ENCODE data around the gene ARPC1A.

DNA sequence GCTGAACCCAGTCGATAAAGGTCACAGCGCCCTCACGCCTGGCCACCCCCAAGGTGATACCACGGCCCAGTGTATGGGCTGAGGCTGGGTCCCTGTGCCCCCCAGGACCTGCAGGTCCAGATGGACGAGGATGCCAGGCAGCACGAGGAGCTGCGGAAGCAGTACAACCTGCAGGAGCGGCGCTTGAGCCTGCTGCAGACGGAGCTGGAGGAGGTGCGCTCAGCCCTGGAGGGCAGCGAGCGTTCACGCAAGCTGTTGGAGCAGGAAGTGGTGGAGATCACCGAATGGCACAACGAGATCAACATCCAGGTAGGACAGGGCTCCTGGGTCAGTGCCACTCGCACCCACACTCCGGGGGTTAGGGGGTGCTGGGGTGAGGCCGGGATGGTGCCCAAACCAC lies 24.2 kb upstream of the ARPC1A start:
- TF ChIP-seq, protein P1, sequence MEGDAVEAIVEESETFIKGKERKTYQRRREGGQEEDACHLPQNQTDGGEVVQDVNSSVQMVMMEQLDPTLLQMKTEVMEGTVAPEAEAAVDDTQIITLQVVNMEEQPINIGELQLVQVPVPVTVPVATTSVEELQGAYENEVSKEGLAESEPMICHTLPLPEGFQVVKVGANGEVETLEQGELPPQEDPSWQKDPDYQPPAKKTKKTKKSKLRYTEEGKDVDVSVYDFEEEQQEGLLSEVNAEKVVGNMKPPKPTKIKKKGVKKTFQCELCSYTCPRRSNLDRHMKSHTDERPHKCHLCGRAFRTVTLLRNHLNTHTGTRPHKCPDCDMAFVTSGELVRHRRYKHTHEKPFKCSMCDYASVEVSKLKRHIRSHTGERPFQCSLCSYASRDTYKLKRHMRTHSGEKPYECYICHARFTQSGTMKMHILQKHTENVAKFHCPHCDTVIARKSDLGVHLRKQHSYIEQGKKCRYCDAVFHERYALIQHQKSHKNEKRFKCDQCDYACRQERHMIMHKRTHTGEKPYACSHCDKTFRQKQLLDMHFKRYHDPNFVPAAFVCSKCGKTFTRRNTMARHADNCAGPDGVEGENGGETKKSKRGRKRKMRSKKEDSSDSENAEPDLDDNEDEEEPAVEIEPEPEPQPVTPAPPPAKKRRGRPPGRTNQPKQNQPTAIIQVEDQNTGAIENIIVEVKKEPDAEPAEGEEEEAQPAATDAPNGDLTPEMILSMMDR (conservative IDR thresholded peaks at IDR 0.05 in 1 of 2, IDR thresholded peaks at IDR 0.05 in 1 of 2; ENCODE audit: low read depth in 1 of 2, low read length in 2 of 2): no peak
- TF ChIP-seq EZH2 (IDR thresholded peaks at IDR 0.05; ENCODE audit: low read length, missing control alignments): no peak

All from fibroblast of lung (primary cell).